HG03064 (cell line): ENCODE measurements around the gene PRF1.
"Not testable (repeated sequence)": the region's sequence is repeated elsewhere in the genome, so short reads cannot be mapped to it uniquely, and the experiment has no call there.

Experiments used
- ATAC-seq: cut with Tn5 transposase; IDR thresholded peaks from one replicate; pipeline ENCODE4 v1.9.1; 2021; ENCODE audit warnings: low read depth; ENCODE audit not compliant: unreplicated experiment

Gene PRF1

GRCh38 chr10:70602665-70603448, at the start of gene PRF1:
PRF1 (minus strand) TSS chr10:70602741; CDS start chr10:70600902, 1,839 bp downstream.
- ATAC-seq, result no peak

DNA sequence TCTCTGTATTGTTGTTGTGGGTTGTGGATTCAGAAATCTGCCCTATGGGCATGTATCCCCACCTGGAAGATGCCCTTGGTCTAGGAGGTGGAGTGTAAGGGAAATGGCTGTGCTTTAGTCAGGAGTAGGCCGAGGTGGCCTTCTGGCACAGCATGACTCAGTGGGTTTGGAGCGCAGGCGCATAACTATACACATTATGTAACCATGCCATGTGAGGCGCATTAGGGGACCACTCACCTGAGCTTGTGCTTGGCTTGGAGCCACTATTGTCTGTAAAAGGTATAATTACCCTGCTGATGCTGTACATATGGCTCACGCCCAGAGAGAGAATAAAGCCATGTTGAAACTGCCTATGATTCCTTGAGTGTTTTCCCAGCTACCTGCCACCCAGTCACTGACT, 49.1 kb upstream of the PRF1 start:
- no peak for ATAC-seq

DNA sequence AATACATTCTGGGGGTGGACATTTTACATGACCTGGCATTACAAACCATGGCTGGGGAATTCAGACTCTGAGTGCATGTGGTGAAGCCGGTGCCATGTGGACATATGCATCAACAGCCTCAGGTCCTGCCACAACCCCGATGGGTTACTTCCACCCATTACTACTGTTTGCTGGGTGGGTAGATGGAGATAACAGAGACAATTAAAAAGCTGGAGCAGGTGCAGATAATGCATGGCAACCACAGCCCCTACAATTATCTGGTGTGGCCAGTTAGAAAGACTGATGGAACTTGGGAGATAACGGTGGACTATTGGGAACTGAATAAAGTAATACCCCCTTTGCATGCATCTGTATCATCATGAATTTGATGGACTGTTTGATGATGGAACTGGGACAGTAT, 48.2 kb upstream of the PRF1 start:
- ATAC-seq, result no peak

DNA sequence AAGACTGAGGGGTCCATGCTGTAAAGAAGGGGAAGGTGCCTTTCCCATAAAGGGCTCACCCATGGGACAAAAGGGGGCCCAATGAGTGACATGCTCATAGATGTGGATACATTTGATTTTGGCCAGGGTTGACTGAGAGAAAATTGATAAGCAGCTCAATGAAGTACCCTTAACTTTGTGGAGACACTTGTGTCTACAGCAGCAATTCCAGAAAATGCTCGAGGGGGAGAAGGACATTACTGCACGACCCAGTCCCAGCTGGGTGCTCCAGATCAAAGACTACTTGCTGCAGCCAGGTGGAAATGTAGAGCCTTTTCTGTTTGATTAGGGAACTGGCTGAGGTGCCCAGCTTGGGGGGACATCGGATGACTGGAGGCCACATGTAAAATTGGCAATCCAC, 47.6 kb upstream of the PRF1 start:
- no peak for ATAC-seq

DNA sequence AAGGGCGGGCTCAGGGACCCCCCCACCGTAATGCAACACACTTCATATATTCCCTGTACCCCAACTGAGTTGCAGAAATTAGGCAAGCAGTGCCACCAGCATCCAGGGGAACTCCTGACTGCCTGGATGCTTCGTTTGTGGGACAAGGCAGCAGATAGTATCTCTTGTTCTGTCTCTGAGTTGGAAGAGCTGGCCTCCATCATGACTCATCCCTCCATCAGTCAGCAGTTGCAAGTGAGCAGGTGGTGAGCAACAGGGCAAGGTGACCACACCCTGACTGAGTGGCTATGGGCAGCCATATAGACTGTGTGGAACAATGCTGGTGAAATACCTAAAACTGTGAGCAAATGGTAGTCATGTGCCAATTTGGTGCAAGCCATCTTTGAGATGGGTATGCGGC, 47.0 kb upstream of the PRF1 start:
- ATAC-seq, result no peak

DNA sequence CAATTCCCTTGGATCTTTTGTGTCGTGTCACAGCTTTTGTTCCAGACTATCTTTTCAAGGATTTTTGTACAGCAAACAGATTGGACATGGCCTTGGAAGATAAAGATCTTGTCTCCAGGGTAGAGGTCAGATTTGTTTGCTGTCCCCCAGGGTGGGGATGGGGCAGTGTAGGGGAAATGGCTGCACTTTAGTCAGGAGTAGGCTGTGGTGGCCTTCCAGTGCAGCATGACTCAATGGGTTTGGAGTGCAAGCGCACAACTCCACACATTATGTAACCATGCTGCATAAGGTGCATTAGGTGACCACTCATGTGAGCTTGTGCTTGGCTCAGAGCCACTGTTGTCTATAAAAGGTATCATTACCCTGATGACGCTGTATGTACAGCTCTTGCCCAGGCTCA, 45.9 kb upstream of the PRF1 start:
- ATAC-seq, result no peak

GRCh38 chr10:70647086-70647485, 44.5 kb upstream of the PRF1 start:
- no peak for ATAC-seq

- ATAC-seq, result not testable (repeated sequence)
Observed at GRCh38 chr10:70644959-70645358, 42.4 kb upstream of the PRF1 start.

- not testable (repeated sequence) for ATAC-seq
Observed at GRCh38 chr10:70643272-70643671, 40.7 kb upstream of the PRF1 start.

- ATAC-seq, result not testable (repeated sequence)
Observed at GRCh38 chr10:70639640-70640383, 37.3 kb upstream of the PRF1 start.

DNA sequence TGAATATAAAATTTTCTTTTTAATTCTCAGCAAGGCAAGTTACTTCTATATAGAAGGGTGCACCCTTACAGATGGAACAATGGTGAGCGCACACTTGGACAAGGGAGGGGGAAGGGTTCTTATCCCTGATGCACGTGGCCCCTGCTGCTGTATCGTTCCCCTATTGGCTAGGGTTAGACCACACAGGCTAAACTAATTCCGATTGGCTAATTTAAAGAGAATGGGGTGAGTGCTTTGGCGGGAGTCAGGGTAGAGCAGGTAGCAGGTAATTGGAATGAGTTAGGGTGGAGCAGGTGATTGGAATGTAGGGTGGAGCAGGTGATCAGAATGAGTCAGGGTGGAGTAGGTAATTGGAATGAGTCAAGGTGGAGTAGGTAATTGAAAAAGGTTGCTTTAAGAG, 32.0 kb upstream of the PRF1 start:
- ATAC-seq, result not testable (repeated sequence)

- no peak for ATAC-seq
Observed at GRCh38 chr10:70634011-70634410, 31.5 kb upstream of the PRF1 start.

DNA sequence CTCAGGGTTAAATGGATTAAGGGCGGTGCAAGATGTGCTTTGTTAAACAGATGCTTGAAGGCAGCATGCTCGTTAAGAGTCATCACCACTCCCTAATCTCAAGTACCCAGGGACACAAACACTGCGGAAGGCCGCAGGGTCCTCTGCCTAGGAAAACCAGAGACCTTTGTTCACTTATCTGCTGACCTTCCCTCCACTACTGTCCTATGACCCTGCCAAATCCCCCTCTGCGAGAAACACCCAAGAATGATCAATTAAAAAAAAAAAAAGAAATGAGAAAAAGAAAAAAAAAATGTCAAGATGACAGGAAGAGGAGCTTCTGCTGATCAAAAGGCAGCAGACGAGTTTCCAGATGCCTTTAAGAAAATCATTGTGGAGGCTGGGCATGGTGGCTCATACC, 29.2 kb upstream of the PRF1 start:
- ATAC-seq, result not testable (repeated sequence)

DNA sequence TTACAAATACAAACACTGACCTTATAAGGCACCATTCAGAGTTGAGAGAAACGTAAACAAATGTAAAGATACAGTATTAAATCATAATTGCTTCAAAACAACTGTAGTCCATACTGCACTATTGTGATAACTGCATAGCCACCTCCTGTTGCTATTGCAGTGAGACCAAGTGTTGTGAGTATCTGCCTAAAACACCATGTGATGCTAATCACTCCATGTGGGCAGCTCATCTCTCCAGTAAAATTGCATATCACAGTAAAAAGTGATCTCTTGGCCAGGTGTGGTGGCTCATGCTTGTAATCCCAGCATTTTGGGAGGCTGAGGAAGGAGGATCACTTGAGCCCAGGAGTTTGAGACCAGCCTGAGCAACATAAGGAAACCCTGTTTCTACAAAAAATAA, 26.8 kb upstream of the PRF1 start:
- no peak for ATAC-seq

- ATAC-seq, result no peak
Observed at GRCh38 chr10:70626056-70626455, 23.5 kb upstream of the PRF1 start.

DNA sequence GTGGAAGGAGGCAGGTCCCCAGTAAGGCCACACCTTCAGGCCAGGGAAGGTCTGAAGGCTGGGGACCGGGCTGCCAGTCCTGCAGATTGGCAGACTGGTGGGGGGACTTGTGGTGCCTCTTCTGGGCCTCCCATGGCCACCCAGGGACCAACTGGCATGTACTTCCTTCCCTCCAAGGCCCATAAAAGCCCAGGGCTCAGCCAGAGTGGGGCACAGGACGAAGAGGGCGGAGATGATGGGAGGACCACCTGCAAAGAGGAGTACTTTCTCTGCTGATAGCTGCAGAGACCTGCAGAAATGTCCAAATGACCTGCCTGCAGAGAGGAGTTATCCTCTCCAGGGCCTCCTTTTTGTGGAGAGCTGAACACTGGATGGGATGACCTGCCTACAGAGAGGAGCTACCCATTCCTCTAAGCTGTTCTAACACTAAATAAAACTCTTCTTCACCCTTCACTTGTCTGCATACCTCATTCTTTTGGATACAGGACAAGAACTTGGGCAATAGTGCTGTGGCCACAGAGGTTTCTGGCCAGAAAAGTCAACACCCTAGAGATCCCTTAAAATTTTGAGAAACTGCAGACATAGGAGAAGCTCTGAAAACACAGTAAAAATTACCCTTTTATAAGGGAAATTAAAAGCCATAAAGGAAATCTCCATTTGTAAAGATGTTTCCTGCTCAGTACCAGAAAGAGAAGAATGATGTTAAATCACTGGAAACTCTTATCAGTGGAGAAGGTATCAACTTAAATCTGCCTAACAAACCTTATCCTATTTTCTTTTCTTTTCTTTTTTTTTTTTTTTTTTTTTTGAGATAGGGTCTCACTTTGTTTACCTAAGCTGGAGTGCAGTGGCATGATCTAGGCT, 20.7 kb upstream of the PRF1 start:
- ATAC-seq, result no peak

- ATAC-seq, result no peak
Observed at GRCh38 chr10:70622541-70622940, 20.0 kb upstream of the PRF1 start.

GRCh38 chr10:70621503-70622078, 19.1 kb upstream of the PRF1 start:
- no peak for ATAC-seq

GRCh38 chr10:70620020-70620289, 17.4 kb upstream of the PRF1 start:
- no peak for ATAC-seq

- ATAC-seq, result no peak
Observed at GRCh38 chr10:70619271-70620019, 16.9 kb upstream of the PRF1 start.
